ENCODE data around the gene SETD4.

GRCh38 chr21:36098182-36098532 is 37.8 kb upstream of the SETD4 start:
- no peak for TF ChIP-seq CTCF (IDR thresholded peaks at IDR 0.05)
- no peak for TF ChIP-seq POLR2A (IDR thresholded peaks at IDR 0.05)

Measured in prostate gland (tissue), 2 donors.